Nephron (organoid): ENCODE measurements around the gene LAMA3.
A peak's percentile ranks its signal among the peaks of the same experiment; 100 is the strongest.

Source experiments
- H3K27ac Mint-ChIP-seq, 3 experiments: 2 replicates each; pipeline ENCODE4 v1.8.0; 2020; ENCODE audit warnings: mixed read lengths in 3 of 3, mild to moderate bottlenecking in 2 of 3, moderate library complexity in 1 of 3
- H3K27me3 Mint-ChIP-seq: 2 replicates; pipeline ENCODE4 v1.8.0; 2021; ENCODE audit warnings: low read depth, mild to moderate bottlenecking, moderate library complexity, mixed read lengths
- H3K36me3 Mint-ChIP-seq: 2 replicates; pipeline ENCODE4 v1.8.0; 2020; ENCODE audit warnings: low read depth, mixed read lengths
- H3K4me1 Mint-ChIP-seq: 2 replicates; pipeline ENCODE4 v1.8.0; 2020; ENCODE audit warnings: mixed read lengths
- H3K4me3 Mint-ChIP-seq, 3 experiments: 2 replicates each; pipeline ENCODE4 v1.8.0; 2020; ENCODE audit warnings: mild to moderate bottlenecking in 3 of 3, mixed read lengths in 3 of 3, moderate library complexity in 2 of 3
- H3K9me3 Mint-ChIP-seq: 2 replicates; pipeline ENCODE4 v1.8.0; 2020; ENCODE audit warnings: mixed read lengths
- CTCF ChIP-seq, 3 experiments: fragments of 200-600 bp; sonication (generic); IDR thresholded peaks; one replicate each; pipeline ENCODE4 v1.5.0; 2021; ENCODE audit warnings: antibody characterized with exemption in 3 of 3; ENCODE audit not compliant: unreplicated experiment in 3 of 3

The LAMA3 gene

GRCh38 chr18:23664674-23665073 is 24.6 kb upstream of the LAMA3 start:
- Mint-ChIP-seq H3K4me1 (peaks cover 11% of the 10 kb centered on the region), H3K9me3 (peaks cover 2% of the 10 kb centered on the region), H3K4me3 (peak overlapping the region in 1 of 3 experiments; percentile 0), H3K27ac (no peak overlapping the region), H3K36me3 (no peaks in the 10 kb centered on the region), H3K27me3 (peaks cover 82% of the 10 kb centered on the region)
- TF ChIP-seq CTCF (IDR thresholded peaks at IDR 0.05; ENCODE audit: unreplicated experiment in 3 of 3) = no peak

GRCh38 chr18:23667114-23667513 is 22.1 kb upstream of the LAMA3 start:
- no peak for TF ChIP-seq CTCF (IDR thresholded peaks at IDR 0.05; ENCODE audit: unreplicated experiment in 3 of 3)
- H3K4me3 Mint-ChIP-seq = no peak overlapping the region
- H3K27me3 Mint-ChIP-seq = peaks cover 64% of the 10 kb centered on the region
- no peaks in the 10 kb centered on the region for H3K36me3 Mint-ChIP-seq
- no peak overlapping the region for H3K27ac Mint-ChIP-seq
- H3K9me3 Mint-ChIP-seq = peaks cover 2% of the 10 kb centered on the region
- peaks cover 6% of the 10 kb centered on the region for H3K4me1 Mint-ChIP-seq

- H3K4me1 Mint-ChIP-seq = no peaks in the 10 kb centered on the region
- no peak overlapping the region for H3K27ac Mint-ChIP-seq
- no peaks in the 10 kb centered on the region for H3K36me3 Mint-ChIP-seq
- TF ChIP-seq CTCF (IDR thresholded peaks at IDR 0.05; ENCODE audit: unreplicated experiment in 3 of 3) = no peak
- H3K27me3 Mint-ChIP-seq = peaks cover 51% of the 10 kb centered on the region
- H3K4me3 Mint-ChIP-seq = no peak overlapping the region
- peaks cover 2% of the 10 kb centered on the region for H3K9me3 Mint-ChIP-seq
These were observed 20.5 kb upstream of the LAMA3 start for GRCh38 chr18:23668731-23669130.

GRCh38 chr18:23669202-23669766 is 20.0 kb upstream of the LAMA3 start:
- no peak for TF ChIP-seq CTCF (IDR thresholded peaks at IDR 0.05; ENCODE audit: unreplicated experiment in 3 of 3)

GRCh38 chr18:23669804-23670405 is 19.3 kb upstream of the LAMA3 start:
- no peak for TF ChIP-seq CTCF (IDR thresholded peaks at IDR 0.05; ENCODE audit: unreplicated experiment in 3 of 3)
- Mint-ChIP-seq H3K9me3 (peaks cover 2% of the 10 kb centered on the region), H3K4me3 (no peak overlapping the region), H3K27me3 (peaks cover 46% of the 10 kb centered on the region), H3K36me3 (no peaks in the 10 kb centered on the region), H3K27ac (no peak overlapping the region), H3K4me1 (no peaks in the 10 kb centered on the region)

More at GRCh38 chr18:23669202-23669766, 20.0 kb upstream of the LAMA3 start:
- Mint-ChIP-seq H3K4me1 (no peaks in the 10 kb centered on the region), H3K36me3 (no peaks in the 10 kb centered on the region), H3K9me3 (peaks cover 2% of the 10 kb centered on the region), H3K27ac (no peak overlapping the region), H3K27me3 (peaks cover 52% of the 10 kb centered on the region), H3K4me3 (no peak overlapping the region)

GRCh38 chr18:23671564-23671963 is 17.7 kb upstream of the LAMA3 start:
- peaks cover 32% of the 10 kb centered on the region for H3K27me3 Mint-ChIP-seq
- no peaks in the 10 kb centered on the region for H3K36me3 Mint-ChIP-seq
- H3K27ac Mint-ChIP-seq = no peak overlapping the region
- no peak for TF ChIP-seq CTCF (IDR thresholded peaks at IDR 0.05; ENCODE audit: unreplicated experiment in 3 of 3)
- H3K9me3 Mint-ChIP-seq = peaks cover 2% of the 10 kb centered on the region
- no peak overlapping the region for H3K4me3 Mint-ChIP-seq
- H3K4me1 Mint-ChIP-seq = no peaks in the 10 kb centered on the region
